Endothelial cell of umbilical vein (primary cell): ENCODE results near the gene NINL. TPM values are rescaled to one million over a fixed set of nuclear protein-coding genes. Genes with fewer than 3 reads are reported as not detected.

Experiments
- BruUV-seq: library from RNA; stranded (reverse); fragments of 400-500 nt; replicated peaks from 2 replicates; lab custom pipeline; 2021; lab: Mats Ljungman, UMichigan
- CTCF ChIA-PET: fragments of 300-600, 350-600 bp; sonication (Branson Sonifier 250); formaldehyde crosslinking; loops from one replicate; lab custom pipeline; 2021; ENCODE audit warnings: antibody characterized with exemption, inconsistent platforms; lab: Charles Lee
- POLR2A ChIA-PET: fragments of 300-600, 350-600 bp; sonication (Branson Sonifier 250); formaldehyde crosslinking; loops from one replicate; lab custom pipeline; 2021; ENCODE audit warnings: antibody characterized with exemption, inconsistent platforms; lab: Charles Lee
- DNase-seq: peaks from one replicate; pipeline ENCODE4 v3.0.0-alpha.2; 2011; ENCODE audit warnings: low read depth, low spot score
- FAIRE-seq: peaks from 2 replicates; lab custom pipeline; 2011; peaks lifted over from hg19 to GRCh38; lab: Jason Lieb, UNC
- H2AFZ ChIP-seq: 2 replicates; pipeline ENCODE4 v1.6.0; 2012; ENCODE audit warnings: low read depth, low read length, control low read depth, inconsistent platforms
- H3K27ac ChIP-seq: 2 replicates; pipeline ENCODE4 v1.5.1; 2011; ENCODE audit warnings: low read depth, mild to moderate bottlenecking, control low read depth, low read length, moderate library complexity; ENCODE audit not compliant: insufficient read depth
- H3K27me3 ChIP-seq, 2 experiments: 2 replicates each; pipeline versions ENCODE4 v1.6.0 to v1.6.1; 2011; ENCODE audit warnings: low read length in 2 of 2, mixed read lengths in 1 of 2; ENCODE audit not compliant: control insufficient read depth in 2 of 2, insufficient read depth in 2 of 2
- H3K36me3 ChIP-seq, 2 experiments: 2 replicates in 1 of 2; 3 replicates in 1 of 2; pipeline ENCODE4 v1.5.1; 2011; ENCODE audit warnings: low read length in 2 of 2, mild to moderate bottlenecking in 1 of 2, moderate library complexity in 1 of 2; ENCODE audit not compliant: control insufficient read depth in 2 of 2, insufficient read depth in 2 of 2; ENCODE audit errors: extremely low read depth in 1 of 2
- H3K4me1 ChIP-seq: 3 replicates; pipeline ENCODE4 v1.5.1; 2011; ENCODE audit warnings: mild to moderate bottlenecking, low read length; ENCODE audit not compliant: control insufficient read depth, insufficient read depth; ENCODE audit errors: extremely low read depth
- H3K4me2 ChIP-seq: 2 replicates; pipeline ENCODE4 v1.6.1; 2011; ENCODE audit warnings: low read length, control low read depth, mixed read lengths; ENCODE audit not compliant: insufficient read depth
- H3K4me3 ChIP-seq, 3 experiments: fragments of 200-600 bp in 1 of 3; sonication (generic), shearing (Covaris generic) in 1 of 3; replicated peaks in 1 of 3; 2 replicates each; pipeline ENCODE4 v1.5.1; 2011 to 2016; ENCODE audit warnings: control low read depth in 3 of 3, low read length in 3 of 3, mild to moderate bottlenecking in 2 of 3, inconsistent platforms in 1 of 3, low read depth in 1 of 3, moderate library complexity in 1 of 3; ENCODE audit not compliant: insufficient read depth in 1 of 3
- H3K79me2 ChIP-seq: 2 replicates; pipeline ENCODE4 v1.6.0; 2012; ENCODE audit warnings: low read length, inconsistent platforms; ENCODE audit not compliant: control insufficient read depth, insufficient read depth
- H3K9ac ChIP-seq: replicated peaks from 2 replicates; pipeline ENCODE3; 2011; ENCODE audit warnings: low read length, control low read depth; ENCODE audit not compliant: insufficient read depth; ENCODE audit errors: extremely low read depth
- H3K9me1 ChIP-seq: replicated peaks from 3 replicates; pipeline ENCODE4 v1.6.0; 2011; ENCODE audit warnings: mild to moderate bottlenecking, low read length; ENCODE audit not compliant: control insufficient read depth, insufficient read depth; ENCODE audit errors: extremely low read depth
- H3K9me3 ChIP-seq: replicated peaks from 2 replicates; pipeline ENCODE4 v1.5.1; 2012; ENCODE audit warnings: low read length, inconsistent platforms; ENCODE audit not compliant: control insufficient read depth, insufficient read depth
- H4K20me1 ChIP-seq: replicated peaks from 2 replicates; pipeline ENCODE3; 2011; ENCODE audit warnings: mild to moderate bottlenecking, low read length; ENCODE audit not compliant: control insufficient read depth, insufficient read depth; ENCODE audit errors: extremely low read depth
- MAX ChIP-seq: IDR thresholded peaks from 2 replicates; pipeline ENCODE4 v1.6.1; 2011; ENCODE audit not compliant: insufficient read depth, insufficient read length
- dilution Hi-C: fragments of 300-500 bp; cut with MboI; formaldehyde crosslinking; loops from one replicate; pipeline ENCODE4 v1.15.0; 2019; ENCODE audit warnings: low sequenced_read_pairs; ENCODE audit not compliant: extremely low pct_ligation_motif_present
- intact Hi-C: fragments of 100-400 bp; cut with micrococcal nuclease; formaldehyde crosslinking; loops from one replicate; pipeline ENCODE4 v1.10.0; 2022
- polyA plus RNA-seq, 4 experiments: library from polyadenylated mRNA; depleted of rRNA in 3 of 4; stranded (reverse) in 3 of 4; unstranded in 1 of 4; fragments of >200 nt; gene quantifications; 2 replicates each; pipeline versions ENCODE4 v1.2.1 to v1.2.3, GENCODE V29; 2011 to 2012; ENCODE audit warnings: missing spikeins in 1 of 4
- total RNA-seq: library from RNA; stranded (reverse); gene quantifications from 2 replicates; pipeline ENCODE4 v1.2.3, GENCODE V29; 2021
- TF ChIP-seq, protein P1 (sequence below), 2 donors: IDR thresholded peaks; 1 replicate in 1 of 2; 2 replicates in 1 of 2; pipeline ENCODE4 v1.5.1; 2011; ENCODE audit warnings: low read length in 2 of 2, mild to moderate bottlenecking in 2 of 2, moderate library complexity in 2 of 2, control low read depth in 1 of 2, inconsistent platforms in 1 of 2, low read depth in 1 of 2; ENCODE audit not compliant: insufficient read depth in 1 of 2; ENCODE audit errors: extremely low read depth in 1 of 2

Gene NINL
- total and polyA plus RNA-seq, 2 donors (not counting 3 experiments of a cell fraction or from before 2014, with no cell fraction given), result 13.2 to 25.5 TPM

GRCh38 chr20:25574411-25574810 lies 10.9 kb downstream of the NINL start:
- Histone ChIP-seq H2AFZ (no peak overlapping the region), H3K4me1 (peaks cover 11% of the 10 kb centered on the region), H3K4me2 (no peak overlapping the region), H3K9me3 (no peaks in the 10 kb centered on the region), H3K79me2 (peaks cover 10% of the 10 kb centered on the region), H3K9ac (no peak overlapping the region), H4K20me1 (no peaks in the 10 kb centered on the region), H3K27me3 (no peaks in the 10 kb centered on the region), H3K36me3 (peaks cover 0 to 5% of the 10 kb centered on the region in 2 experiments), H3K4me3 (no peak overlapping the region), H3K9me1 (no peaks in the 10 kb centered on the region), H3K27ac (no peak overlapping the region)
- POLR2A ChIA-PET, result interaction anchor here (0.6 kb wide), 1 partner anchor 175 kb away, joined by 3 read pairs; no protein-coding TSS in a partner anchor
- DNase-seq (peak; percentile 60), FAIRE-seq (no peak)
- intact Hi-C loops (loop anchor here (5.0 kb wide), 1 partner anchor 87 kb away; no protein-coding TSS in a partner anchor), dilution Hi-C loops (no loop called here)
- no peak for TF ChIP-seq MAX
- TF ChIP-seq, protein P1, sequence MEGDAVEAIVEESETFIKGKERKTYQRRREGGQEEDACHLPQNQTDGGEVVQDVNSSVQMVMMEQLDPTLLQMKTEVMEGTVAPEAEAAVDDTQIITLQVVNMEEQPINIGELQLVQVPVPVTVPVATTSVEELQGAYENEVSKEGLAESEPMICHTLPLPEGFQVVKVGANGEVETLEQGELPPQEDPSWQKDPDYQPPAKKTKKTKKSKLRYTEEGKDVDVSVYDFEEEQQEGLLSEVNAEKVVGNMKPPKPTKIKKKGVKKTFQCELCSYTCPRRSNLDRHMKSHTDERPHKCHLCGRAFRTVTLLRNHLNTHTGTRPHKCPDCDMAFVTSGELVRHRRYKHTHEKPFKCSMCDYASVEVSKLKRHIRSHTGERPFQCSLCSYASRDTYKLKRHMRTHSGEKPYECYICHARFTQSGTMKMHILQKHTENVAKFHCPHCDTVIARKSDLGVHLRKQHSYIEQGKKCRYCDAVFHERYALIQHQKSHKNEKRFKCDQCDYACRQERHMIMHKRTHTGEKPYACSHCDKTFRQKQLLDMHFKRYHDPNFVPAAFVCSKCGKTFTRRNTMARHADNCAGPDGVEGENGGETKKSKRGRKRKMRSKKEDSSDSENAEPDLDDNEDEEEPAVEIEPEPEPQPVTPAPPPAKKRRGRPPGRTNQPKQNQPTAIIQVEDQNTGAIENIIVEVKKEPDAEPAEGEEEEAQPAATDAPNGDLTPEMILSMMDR (IDR thresholded peaks at IDR 0.05; ENCODE audit: extremely low read depth in 1 of 2, insufficient read depth in 1 of 2, low read depth in 1 of 2, low read length in 2 of 2), result peak; percentile 17 to 31
- no TSS peak for BruUV-seq
- CTCF ChIA-PET, result interaction anchor here (0.8 to 1.5 kb wide), 5 partner anchors 12 to 175 kb away, joined by 3 to 7 read pairs (median 4); no protein-coding TSS in a partner anchor
